Endothelial cell of hepatic sinusoid (primary cell): ENCODE data around the gene UFC1.

ENCODE experiments used
- in situ Hi-C: cut with HindIII; loops from 2 replicates; pipeline ENCODE4 v1.10.0; 2017; ENCODE audit warnings: low sequenced_read_pairs

UFC1 gene

DNA sequence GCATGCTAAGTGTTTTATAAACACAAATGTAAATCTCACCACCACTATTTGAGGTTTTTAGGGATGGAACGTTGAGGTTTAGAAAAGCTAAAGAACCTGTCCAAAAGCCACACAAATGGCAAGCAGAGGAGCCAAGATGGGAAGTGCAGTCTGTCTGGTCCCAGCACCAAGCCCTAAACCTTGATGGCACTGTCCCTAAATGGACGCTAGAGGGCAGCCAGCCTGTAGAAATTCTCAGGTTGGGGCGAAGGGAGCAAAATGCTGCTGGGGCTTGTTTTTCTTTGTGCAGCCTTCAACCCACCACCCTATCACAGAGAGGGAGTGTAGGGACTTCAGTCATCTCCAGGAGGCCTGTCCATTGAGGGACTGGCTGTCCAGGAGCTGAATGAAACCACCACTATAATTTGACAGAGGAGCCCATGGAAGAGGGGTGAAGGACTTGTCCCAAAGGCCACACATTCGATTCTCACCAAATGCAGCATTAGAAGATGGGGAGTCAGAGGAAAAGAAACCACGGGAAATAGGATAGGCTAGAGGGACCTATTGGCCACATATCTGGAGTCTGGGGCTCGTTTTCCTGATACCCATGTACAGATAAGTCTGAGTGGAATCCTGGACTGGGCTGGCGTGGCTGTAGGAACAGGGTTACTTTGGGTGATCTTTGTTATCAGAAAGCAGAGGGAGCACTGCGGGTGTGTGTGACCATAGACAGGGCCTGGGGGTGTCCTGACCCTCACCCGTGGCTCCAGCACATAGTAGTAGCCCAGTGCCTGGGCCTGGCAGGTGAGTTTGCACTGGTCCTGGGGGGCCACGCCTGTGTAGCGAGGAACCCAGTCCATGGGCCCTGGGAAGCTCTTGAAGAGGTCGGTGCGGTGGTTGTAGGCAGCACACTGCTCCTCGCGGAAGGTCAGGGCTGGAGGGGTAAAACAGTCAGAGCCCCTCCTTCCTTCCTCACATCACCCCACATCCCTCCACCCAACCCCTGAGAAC is 39.0 kb downstream of the UFC1 start:
- in situ Hi-C loops = no loop called here

DNA sequence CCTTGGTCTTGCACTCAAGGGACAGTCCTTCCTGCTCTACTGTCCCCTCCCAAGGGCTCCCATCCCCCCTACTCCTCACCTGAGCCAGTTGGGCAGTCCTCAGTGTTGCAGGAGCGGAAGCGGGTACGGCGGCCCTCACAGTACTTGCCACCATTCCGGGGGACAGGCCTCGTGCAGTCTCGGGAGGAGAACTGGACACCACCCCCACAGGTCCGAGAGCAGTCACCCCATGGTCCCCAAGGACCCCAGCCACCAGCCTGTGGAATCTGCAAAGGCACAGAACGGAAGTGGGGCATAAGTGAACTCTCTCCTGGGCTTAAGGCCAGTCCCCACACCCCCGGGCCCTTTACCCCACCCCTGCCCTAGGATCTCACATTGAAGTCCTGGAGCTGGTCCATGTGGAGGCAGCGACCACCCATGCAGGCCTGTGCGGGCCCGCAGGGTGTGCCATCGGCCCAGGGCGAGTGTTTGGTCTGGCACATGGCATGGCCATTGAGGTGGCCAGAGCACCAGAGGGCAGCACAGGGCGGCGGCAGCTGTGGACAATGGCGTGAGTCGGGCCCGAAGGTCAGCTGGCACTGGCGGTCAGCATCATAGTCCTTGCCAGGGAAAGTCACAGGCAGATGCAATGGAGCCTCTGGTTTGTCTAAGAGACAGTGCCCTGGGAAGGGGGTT is 39.9 kb downstream of the UFC1 start:
- in situ Hi-C loops = no loop called here

DNA sequence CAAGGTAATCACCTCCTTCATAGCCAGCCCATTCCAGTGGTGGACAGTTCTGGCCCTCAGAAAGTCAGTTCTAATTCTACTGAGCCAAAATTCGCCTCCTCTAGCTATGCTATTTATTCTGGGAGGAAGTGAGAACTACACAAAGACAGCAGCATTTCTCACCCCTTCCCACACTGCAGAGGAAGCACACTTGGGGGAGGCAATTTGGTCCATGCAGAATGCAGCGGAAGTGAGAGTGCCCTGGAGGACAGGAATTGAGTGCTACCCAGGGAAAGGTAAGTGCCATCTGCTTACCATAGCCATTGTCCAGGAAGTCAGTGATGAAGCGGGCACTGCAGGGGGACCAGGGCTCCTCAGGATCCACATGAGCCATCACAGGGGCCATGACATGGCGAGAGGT is 41.4 kb downstream of the UFC1 start:
- in situ Hi-C loops = no loop called here

DNA sequence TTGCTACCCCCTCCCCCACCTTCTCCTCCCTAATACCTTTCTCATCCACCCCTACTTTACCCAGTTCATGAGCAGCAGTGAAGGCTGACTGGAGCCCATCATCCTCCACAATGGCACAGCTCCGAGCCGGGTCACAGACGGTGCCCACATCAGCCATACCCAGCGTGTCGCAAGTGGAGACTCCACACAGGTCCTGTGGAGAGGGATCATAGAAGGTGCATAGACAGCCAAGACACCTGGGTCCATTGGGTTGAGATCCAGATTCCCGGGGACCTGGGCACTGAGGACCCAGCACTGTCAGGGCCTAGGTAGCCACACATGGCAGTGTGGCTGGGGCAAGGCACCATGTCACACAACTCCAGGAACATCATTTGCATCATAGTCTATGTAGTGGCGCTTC is 42.3 kb downstream of the UFC1 start:
- in situ Hi-C loops = no loop called here

DNA sequence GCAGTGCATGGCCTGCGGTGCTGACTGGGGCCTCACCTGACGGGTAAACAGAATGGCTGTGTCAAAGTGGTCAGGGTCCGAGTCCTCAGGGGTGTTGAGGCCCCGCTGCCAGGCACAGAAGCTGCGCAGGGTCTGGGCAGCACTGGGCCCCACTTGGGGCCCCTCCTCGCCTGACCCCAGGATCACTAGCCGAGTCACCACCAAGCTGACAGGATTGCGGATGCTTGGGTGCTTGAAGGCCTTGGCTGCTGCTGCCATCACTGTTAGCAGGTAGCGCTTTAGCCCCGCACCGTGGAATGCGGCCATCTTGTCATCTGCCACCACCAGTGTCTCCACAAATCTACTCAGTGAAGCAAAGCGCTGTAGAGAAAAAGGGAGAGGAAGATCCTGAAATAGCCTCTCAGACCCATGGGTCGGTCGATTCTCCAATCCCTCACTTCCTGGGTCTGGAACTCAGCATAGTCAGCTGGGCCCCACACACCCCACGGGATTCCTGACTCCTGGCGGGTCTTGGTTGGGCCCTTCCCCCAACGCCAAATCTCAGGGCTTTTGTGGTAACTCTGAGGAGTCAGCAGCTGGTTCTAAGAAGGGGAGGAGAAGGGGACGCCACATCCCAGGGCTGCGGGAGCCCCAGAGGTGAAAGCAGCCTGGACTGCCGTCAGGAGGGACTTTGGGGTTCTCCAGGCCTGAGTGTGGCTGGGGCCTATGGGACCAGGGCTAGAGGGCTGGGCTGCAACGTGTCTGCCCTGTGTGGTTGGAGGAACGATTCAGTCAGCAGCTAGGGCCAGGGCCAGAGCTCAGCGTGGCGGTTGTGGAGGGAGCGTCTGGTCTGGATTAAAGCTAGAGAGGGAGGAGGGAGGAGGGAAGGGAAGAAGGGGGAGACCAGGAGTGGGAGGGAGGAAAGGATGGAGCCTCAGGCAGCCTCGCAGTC is 43.0 kb downstream of the UFC1 start:
- in situ Hi-C loops = no loop called here

DNA sequence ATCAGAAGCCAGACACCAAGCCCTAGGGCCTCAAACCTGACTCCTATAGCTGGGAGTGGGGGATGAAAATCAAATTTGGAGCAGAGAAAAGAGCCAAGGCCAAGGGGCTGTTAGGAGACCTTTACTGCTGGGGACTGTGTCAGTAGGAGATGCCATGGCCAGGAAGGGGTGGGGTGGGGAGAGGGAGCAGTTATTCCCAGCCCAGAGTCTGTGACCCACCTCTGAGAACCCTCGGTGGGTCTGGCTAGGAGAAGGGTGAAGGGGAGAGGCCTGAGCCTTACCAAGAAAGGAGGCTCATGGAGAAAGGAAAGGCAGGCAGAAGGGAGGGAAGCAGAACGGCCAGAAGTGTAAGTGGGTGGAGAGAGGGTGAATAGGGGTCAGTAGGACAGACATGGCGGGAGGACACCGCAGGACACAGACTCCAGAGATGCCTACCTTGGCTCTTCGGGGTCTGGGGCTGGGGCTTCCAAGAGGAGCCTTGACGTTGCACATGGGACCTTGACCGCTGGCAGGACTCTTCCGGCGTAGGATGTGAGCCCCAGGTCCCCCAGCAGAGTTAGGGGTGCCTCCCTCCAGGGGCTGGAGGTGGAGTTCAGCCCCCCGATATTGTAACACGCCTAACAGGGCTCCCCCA is 43.9 kb downstream of the UFC1 start:
- in situ Hi-C loops = no loop called here

DNA sequence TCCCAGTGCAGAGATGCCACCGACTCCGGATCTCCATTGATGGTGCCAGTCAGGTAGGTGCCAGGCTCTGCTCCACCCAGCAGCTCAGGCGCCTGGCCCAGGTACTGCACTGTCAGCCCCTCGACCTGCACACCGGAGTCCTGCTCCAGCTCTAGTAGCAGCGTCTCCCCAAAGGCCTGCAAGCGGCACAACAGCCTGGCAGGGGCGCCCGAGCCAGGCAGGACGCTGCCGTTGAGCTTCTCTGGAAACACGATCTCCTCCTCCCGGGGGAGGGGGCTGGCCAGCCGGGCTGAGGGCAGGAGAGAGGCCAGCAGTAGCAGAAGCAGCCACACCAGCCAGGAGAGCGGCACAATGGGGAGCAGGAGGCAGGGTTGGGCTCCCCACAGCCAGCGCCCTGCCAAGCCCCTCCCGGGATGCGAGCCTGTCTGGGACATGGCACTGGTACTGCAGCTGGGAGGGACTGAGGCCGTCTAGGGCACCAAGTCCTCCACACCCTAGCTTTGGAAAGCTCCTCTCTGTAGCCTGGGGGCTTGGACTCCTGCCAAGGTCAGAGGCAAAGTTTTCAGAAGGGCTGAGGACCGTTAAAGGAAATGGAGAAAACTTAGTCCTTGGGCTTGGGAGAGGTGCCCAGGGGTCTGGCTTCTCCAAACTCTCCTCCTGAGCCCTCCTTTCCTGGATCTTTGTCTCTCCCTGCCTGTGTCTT is 44.6 kb downstream of the UFC1 start:
- in situ Hi-C loops = no loop called here

DNA sequence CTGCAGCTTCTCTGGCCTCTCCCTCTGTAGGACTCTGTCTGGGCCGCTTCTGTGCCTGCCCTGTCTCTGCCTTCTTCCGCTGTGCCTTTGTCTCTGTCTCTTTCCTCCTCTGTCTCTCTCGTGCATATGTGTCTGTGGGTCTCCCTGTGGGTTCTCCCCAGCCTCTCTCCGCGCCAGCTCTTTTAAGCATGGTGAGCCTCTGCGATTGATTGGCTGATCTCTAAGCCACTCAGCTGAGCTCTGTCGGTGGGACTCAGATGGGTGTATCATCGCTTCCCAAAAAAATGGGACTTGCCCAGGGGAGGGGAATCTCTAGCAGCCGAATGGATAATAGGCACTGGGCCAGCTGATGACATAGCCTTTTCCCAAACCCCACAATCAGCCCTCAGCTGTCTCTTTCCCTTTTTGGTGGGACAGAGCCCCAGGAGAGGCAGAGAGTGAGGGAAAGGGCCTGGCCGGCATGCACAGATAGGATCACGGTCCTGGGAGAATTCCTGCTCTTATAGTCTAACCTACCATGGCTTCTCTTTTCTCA is 45.2 kb downstream of the UFC1 start, which contains the start of gene ADAMTS4:
Gene ADAMTS4 (minus strand): TSS at position 158 of the 535 bp plus-strand sequence. CDS start 427 bp downstream, outside the sequence.
- in situ Hi-C loops = no loop called here

DNA sequence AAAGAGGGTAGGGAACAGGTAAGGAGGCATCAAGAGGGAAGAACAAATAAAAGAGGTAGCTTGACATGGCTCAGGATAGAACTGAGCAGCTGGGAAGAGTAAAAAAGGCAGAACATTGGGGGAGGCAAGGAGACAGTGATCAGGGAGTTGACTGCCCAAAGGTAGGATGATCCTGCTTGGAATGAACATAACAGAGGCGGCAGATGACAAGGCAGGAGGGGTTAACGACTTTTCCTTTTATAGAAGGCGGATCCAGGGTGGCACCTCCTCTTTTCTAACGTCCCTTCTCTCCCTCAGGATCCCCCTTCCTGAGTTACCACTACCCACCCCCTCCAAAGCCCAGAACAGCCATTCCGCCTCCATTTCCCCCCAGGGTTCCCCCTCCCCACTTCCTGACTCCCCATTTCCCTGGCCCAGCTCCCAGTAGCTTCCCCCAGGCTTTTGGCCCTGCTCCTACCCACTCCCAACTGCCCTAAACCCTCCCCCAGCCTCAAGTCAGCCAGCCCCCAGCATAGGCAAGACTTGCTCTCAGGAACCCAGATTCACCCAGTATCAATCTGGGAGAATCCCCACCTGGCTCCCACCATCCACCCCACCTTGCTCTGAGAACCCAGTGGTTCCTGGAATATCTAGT is 45.8 kb downstream of the UFC1 start:
- in situ Hi-C loops = no loop called here

DNA sequence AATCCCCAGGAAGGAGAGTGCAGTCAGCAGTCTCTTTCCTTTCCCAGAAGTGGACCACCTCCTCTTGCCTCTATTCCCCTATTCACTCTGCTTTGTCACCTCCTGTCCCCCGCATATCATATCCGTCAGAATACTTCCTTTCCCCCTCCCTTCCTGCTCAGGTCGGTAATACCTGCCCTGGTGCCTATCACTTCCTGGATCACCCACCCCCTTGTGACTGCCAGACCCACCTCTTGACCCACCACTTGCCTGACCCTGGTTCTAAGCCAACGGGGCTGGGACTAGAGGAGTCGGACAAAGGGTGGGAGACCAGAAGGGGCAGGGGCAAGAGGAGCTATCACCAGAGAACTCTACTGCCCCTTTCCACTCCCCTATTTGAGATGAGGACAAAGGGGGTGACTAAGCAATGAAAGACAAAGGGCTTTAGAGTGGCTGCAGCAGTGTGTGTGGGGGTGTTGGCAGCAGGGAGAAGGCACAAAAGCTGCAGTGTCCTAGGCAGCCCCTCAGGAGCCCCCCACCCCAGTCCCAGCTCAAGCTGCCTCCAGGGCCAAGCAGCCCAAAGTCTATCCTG is 46.7 kb downstream of the UFC1 start:
- in situ Hi-C loops = no loop called here

DNA sequence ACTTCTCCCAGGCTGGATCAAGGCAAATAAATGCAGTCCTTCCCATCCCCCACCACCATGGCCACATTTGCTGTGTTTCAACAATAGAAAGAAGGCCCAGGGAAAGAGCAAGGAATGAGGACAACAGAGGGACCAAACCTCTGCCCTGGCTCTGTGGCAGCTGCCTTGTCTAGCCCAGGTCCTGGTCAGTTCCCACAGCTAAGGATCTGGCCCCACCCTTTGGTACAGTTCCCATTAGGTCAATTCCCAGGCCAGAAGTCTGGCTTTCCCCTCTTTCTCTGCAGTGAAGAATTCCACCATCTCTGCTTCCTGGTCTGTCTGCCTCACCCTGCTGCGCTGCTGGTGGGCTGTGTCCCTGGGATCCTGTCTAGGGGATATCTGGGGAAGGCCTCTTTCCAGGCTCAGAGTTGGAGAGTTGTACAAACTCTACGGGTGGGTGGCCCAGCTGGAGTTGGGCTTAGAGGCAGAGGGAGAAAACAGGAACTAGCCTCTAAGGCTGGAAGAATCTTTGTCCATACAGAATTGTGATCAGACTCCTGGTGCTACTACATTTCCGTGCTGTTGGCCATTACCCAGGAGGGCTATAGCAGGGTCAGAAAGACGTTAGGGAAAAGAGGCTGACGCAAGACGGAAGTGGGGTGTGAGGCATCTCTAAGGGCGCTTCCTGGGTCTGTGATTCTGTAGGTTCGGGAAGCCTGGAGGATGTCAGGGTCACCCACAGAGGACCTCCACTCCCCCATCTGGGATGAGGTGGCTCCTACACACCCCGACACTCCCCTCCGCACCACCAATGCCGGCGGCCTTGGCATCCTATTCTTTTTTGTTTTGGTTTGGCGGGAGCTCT is 47.4 kb downstream of the UFC1 start:
- in situ Hi-C loops = no loop called here

DNA sequence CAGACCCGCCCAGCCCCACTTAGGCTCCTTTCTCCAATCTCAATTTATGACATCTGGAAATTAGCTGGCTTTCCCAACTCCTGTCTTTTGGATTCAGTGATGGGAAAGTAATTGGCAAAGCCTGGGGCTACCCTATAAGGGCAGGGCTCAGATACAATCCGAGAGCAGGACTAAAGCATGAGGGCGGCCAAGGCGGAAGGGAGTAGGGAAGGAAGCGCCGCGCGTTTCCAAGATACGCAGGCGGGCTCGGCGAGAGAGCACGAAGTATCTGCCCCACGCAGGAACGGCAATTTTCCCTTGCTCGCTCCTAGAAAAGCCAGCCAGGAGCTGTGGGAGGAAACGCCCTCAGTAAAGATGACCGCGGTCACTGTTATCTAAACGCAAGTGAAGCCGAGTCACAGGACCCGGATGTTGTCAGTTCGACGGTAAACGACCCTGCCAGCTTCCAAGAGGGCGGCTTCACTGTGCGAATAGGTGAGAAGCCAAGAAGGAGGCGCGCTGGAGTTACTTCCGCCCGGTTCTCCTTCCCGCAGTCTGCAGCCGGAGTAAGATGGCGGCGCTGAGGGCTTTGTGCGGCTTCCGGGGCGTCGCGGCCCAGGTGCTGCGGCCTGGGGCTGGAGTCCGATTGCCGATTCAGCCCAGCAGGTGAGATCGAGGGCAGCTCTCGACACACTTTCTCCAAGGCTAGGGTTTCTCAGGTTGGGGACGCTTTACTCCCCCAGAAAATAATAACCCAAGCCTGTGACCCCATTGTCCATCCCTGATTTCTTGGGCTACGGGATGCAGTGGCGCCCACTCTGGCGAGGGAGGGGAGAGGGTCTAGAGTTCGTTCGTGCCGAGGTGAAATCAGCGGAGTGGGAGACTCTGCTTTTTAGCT is 48.3 kb downstream of the UFC1 start, which contains the start of gene NDUFS2:
Gene NDUFS2 (plus strand): TSS at position 532 of the 877 bp plus-strand sequence. CDS start 19 bp downstream, at position 551.
- in situ Hi-C loops = no loop called here

DNA sequence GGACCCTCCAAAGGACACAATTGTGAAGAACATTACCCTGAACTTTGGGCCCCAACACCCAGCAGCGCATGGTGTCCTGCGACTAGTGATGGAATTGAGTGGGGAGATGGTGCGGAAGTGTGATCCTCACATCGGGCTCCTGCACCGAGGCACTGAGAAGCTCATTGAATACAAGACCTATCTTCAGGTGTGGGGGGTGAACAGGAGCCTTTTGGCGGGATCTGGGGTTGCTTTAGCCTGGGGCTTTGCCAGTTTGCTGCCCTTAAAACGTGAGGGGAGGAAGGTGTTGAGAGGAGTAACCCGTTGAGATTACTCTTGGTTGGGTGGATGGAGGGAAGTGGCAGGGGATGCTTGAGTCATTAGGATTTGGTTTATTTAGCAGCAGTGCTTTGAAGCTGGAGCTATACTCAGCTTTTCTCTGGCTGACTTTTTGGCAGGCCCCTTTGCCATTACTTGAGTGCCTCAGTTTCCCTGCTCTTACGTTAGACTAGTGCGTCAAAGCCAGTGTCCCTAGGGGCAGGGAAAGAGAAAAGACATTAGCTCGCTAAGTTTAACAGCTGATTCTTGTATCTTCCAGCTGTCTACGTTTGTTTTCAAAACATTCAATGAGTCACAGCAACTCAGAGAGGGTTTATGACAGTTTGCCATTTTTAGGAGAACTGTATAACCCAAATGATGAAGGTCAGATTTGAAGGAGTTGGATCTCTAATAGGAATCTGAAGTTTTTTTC is 52.8 kb downstream of the UFC1 start:
- in situ Hi-C loops = loop anchor here (5.0 kb wide), 1 partner anchor 176 kb away; no protein-coding TSS in a partner anchor

DNA sequence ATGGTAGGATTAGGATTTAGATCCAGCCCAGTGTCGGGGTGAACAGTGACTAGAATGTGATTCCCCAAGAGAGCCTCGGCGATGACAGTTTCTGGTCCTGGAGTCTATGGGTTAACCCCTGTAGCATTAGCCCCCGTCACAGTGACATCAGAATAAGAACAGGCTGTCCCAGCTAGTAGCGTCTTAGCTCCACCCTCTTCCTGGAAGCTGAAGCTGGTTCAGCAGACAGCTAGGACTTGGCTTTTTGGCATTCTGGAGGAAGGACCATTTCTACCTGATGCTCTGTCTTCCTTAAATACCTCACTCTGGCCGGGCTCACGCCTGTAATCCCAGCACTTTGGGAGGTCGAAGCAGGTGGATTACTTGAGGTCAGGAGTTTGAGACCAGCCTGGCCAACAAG is 53.4 kb downstream of the UFC1 start:
- in situ Hi-C loops = loop anchor here (5.0 kb wide), 1 partner anchor 175 kb away; no protein-coding TSS in a partner anchor
